PFSK-1 (cell line): ENCODE results near the gene PDCD10.

Experiments used
- POLR2AphosphoS5 ChIP-seq: IDR thresholded peaks from 2 replicates; pipeline ENCODE4 v1.6.1; 2012; ENCODE audit warnings: low read depth, mild to moderate bottlenecking, control low read depth, low read length, moderate library complexity
- TAF1 ChIP-seq: IDR thresholded peaks from 2 replicates; pipeline ENCODE4 v1.6.1; 2012; ENCODE audit warnings: low read length, control low read depth, borderline replicate concordance; ENCODE audit not compliant: insufficient read depth

DNA sequence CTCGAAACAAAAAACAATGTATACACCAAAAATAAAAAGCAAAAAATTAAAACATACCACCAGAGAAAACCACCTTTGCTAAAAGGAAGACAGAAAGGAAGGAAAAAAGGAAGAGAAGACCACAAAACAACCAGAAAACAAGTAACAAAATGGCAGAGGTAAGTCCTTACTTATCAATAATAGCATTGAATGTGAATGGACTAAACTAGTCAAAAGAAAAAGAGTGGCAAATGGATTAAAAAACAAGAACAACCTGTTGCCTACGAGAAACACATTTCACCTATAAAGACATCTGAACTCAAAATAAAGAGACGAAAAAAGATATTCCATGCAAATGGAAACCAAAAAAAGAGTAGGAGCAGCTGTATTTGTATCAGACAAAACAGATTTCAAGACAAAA lies 22.2 kb downstream of the PDCD10 start:
- TF ChIP-seq POLR2AphosphoS5 (no peak), TAF1 (no peak)
